Measurements from ENCODE around the gene TGFB2.

GRCh38 chr1:218425647-218426342 is 80.7 kb downstream of the TGFB2 start:
- TF ChIP-seq CTCF (conservative IDR thresholded peaks at IDR 0.05; ENCODE audit: low read depth in 2 of 2) (no peak), REST (IDR thresholded peaks at IDR 0.05; ENCODE audit: unreplicated experiment) (no peak), EZH2 (IDR thresholded peaks at IDR 0.05; ENCODE audit: low read depth, unreplicated experiment) (no peak), POLR2AphosphoS5 (IDR thresholded peaks at IDR 0.05; ENCODE audit: low read depth) (no peak)

All from GM23338 (cell line).